Measurements from ENCODE around the gene OR6S1.

- TF ChIP-seq, protein P1, sequence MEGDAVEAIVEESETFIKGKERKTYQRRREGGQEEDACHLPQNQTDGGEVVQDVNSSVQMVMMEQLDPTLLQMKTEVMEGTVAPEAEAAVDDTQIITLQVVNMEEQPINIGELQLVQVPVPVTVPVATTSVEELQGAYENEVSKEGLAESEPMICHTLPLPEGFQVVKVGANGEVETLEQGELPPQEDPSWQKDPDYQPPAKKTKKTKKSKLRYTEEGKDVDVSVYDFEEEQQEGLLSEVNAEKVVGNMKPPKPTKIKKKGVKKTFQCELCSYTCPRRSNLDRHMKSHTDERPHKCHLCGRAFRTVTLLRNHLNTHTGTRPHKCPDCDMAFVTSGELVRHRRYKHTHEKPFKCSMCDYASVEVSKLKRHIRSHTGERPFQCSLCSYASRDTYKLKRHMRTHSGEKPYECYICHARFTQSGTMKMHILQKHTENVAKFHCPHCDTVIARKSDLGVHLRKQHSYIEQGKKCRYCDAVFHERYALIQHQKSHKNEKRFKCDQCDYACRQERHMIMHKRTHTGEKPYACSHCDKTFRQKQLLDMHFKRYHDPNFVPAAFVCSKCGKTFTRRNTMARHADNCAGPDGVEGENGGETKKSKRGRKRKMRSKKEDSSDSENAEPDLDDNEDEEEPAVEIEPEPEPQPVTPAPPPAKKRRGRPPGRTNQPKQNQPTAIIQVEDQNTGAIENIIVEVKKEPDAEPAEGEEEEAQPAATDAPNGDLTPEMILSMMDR (IDR thresholded peaks at IDR 0.05; ENCODE audit: low read depth, low read length, poor library complexity, severe bottlenecking): no peak
- TF ChIP-seq EZH2phosphoT487 (IDR thresholded peaks at IDR 0.05; ENCODE audit: borderline replicate concordance, low read length): no peak
Measured at GRCh38 chr14:20659813-20660395, 18.4 kb upstream of the OR6S1 start.

All from DOHH2 (cell line).